Measurements from ENCODE around the gene TIGD3. TPM values are rescaled to one million over a fixed set of nuclear protein-coding genes. Genes with fewer than 3 reads are reported as not detected.

Gene TIGD3, protein sequence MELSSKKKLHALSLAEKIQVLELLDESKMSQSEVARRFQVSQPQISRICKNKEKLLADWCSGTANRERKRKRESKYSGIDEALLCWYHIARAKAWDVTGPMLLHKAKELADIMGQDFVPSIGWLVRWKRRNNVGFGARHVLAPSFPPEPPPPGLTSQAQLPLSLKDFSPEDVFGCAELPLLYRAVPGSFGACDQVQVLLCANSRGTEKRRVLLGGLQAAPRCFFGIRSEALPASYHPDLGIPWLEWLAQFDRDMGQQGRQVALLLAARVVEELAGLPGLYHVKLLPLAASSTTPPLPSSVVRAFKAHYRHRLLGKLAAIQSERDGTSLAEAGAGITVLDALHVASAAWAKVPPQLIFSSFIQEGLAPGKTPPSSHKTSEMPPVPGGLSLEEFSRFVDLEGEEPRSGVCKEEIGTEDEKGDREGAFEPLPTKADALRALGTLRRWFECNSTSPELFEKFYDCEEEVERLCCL
- 4.0 and 4.9 TPM in 2 replicates for total RNA-seq (2016; rRNA removed; fragmentation: Illumina TruSeq; extraction: Trizol)
- total RNA-seq (2016; cell fraction: cytosol; rRNA removed; fragmentation: Illumina TruSeq; extraction: Trizol; ENCODE audit: low read depth), result 1.8 TPM in 2 replicates
- 2.9 and 5.0 TPM in 2 replicates for total RNA-seq (2016; cell fraction: insoluble cytoplasmic fraction; rRNA removed; fragmentation: Illumina TruSeq; extraction: Trizol)
- total RNA-seq (2016; cell fraction: membrane; rRNA removed; fragmentation: Illumina TruSeq; extraction: Trizol), result 4.8 and 6.2 TPM in 2 replicates
- 3.5 and 3.9 TPM in 2 replicates for total RNA-seq (2016; cell fraction: nucleus; rRNA removed; fragmentation: Illumina TruSeq; extraction: Trizol)
- polyA plus RNA-seq (2011; rRNA removed), result 0.49 and 1.0 TPM in 2 replicates
- polyA plus RNA-seq (2011; cell fraction: cytosol; rRNA removed), result 0.56 and 0.79 TPM in 2 replicates
- polyA plus RNA-seq (2011; cell fraction: nucleus; rRNA removed), result 1.9 and 2.2 TPM in 2 replicates
- polyA plus RNA-seq (2012), result 0.59 and 0.70 TPM in 2 replicates
- 1.0 and 1.4 TPM in 2 replicates for polyA plus RNA-seq (2016; cell fraction: cytosol; fragmentation: Illumina TruSeq; extraction: Trizol; ENCODE audit: low read depth)
- 2.7 and 3.5 TPM in 2 replicates for polyA plus RNA-seq (2016; cell fraction: insoluble cytoplasmic fraction; fragmentation: Illumina TruSeq; extraction: Trizol; ENCODE audit: low read depth)
- 2.7 and 3.4 TPM in 2 replicates for polyA plus RNA-seq (2016; cell fraction: membrane; fragmentation: Illumina TruSeq; extraction: Trizol; ENCODE audit: low read depth)
- 6.7 TPM in 2 replicates for polyA plus RNA-seq (2016; cell fraction: nucleus; fragmentation: Illumina TruSeq; extraction: Trizol; ENCODE audit: insufficient read depth, low read depth)
- 1.2 and 1.3 TPM in 2 replicates for polyA minus RNA-seq (2011; rRNA and poly(A)+ RNA removed; ENCODE audit: low replicate concordance)
- 0.59 and 0.79 TPM in 2 replicates for polyA minus RNA-seq (2011; cell fraction: cytosol; rRNA and poly(A)+ RNA removed)
- 1.1 and 1.5 TPM in 2 replicates for polyA minus RNA-seq (2011; cell fraction: nucleus; rRNA and poly(A)+ RNA removed)
- Bru-seq, nascent RNA, result percentile 46 among the genes with signal in this experiment
- percentile 51 among the genes with signal in this experiment for BruChase-seq, experiment 1, labeled RNA remaining after a 6-hour chase
- percentile 53 among the genes with signal in this experiment for BruChase-seq, experiment 2, labeled RNA remaining after a 2-hour chase
- long read RNA-seq, experiment 1, transcript TIGD3-201 (2 exons, 2,012 nt), result major isoform, 5 of 5 reads
- long read RNA-seq, experiment 1, partial matches to known transcripts, result 0 of 5 reads
- long read RNA-seq, experiment 1, other reads (novel, unspliced or antisense), result 0 of 5 reads
- long read RNA-seq, experiment 2, partial matches to known transcripts, result 0 of 3 reads
- long read RNA-seq, experiment 2, other reads (novel, unspliced or antisense), result 0 of 3 reads

DNA sequence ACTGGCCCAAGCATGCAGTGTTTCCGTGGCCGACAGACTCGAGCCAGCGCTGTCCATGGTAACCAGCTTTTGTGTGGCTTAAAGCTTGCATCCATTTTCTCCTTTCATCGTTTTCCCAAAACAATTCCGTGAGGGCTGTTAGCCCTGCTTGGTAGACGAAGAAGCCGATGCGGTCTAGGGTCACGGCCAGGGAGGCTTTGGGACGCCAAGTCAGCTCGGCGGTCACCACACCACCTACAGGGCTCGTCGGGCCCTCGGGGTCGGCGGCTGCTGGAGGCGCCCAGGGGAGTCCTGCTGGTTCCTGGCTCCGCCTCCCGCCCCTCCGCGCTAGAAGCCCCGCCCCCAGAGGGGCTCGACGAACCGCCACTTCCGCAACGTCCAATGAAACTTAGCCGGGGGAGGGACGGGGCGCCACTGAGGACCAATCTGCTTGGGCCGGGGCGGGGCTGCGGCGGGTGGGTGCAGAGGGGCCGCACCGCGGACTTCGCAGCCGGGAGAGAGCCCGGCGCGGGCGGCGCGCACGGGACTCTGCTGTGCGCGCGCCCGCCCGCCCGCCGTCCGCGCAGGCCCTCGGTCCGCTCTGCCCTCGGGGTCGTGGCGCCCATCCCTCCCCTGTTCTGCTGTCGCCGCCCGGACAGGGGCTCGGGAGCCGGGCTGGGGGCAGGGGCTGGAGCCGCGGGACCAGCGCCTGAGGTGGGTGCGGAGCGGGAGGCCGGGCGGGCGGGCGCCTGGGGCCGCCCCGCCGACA is at the start of gene TIGD3:
Gene TIGD3 (plus strand): TSS at position 487 of the 748 bp plus-strand sequence. CDS start 1,058 bp downstream, outside the sequence.
- peak within 1 kb of the TSS; percentile 94 for H3K4me2 ChIP-seq (ENCODE audit: low read depth, low read length)
- intact Hi-C loops (cut with micrococcal nuclease; ENCODE audit: unreplicated experiment), result no loop called here
- H3K36me3 ChIP-seq (replicated peaks in 1 of 2; ENCODE audit: control insufficient read depth in 1 of 2, insufficient read depth in 2 of 2, low read length in 2 of 2), result peaks cover 12 to 19% of the 10 kb centered on the region in 2 experiments; a peak in 3 of 5 replicates
- H2AFZ ChIP-seq (ENCODE audit: low read length), result no peak within 1 kb of the TSS
- H3K4me1 ChIP-seq (ENCODE audit: insufficient read depth, low read length), result peaks cover 42% of the 10 kb centered on the region
- POLR2A ChIA-PET, result interaction anchor here (0.7 to 6.3 kb wide), 11 partner anchors 20 to 262 kb away, joined by 3 to 87 read pairs (median 4); partner anchors contain the start of genes DPF2, FAU, MALAT1 and MRPL49
- in situ Hi-C loops (cut with HindIII; ENCODE audit: extremely low pct_ligation_motif_present, low pct_unique_long_range_greater_than_20kb), result no loop called here
- CTCF ChIA-PET (ENCODE audit: low intra/inter-chr PET ratio, low total read pairs), result no interaction called here
- H4K20me1 ChIP-seq (ENCODE audit: insufficient read depth, low read length), result no peaks in the 10 kb centered on the region
- BruUV-seq (replicated peaks), result no TSS peak
- ATAC-seq (peak; percentile 79), FAIRE-seq (no peak), DNase-seq (ENCODE audit: low spot score) (peak; percentile 92)
- H3K9ac ChIP-seq (ENCODE audit: insufficient read depth, low read depth, low read length), result peak within 1 kb of the TSS; percentile 73
- H3K27ac ChIP-seq (ENCODE audit: extremely low read length, insufficient read depth, low read length), result peak within 1 kb of the TSS; percentile 64
- H3K4me3 ChIP-seq (replicated peaks in 1 of 3; ENCODE audit: insufficient read depth in 1 of 3, low read depth in 2 of 3, low read length in 3 of 3), result peak within 1 kb of the TSS; percentile 70 to 82 (median 77)
- no peaks in the 10 kb centered on the region for H3K79me2 ChIP-seq (ENCODE audit: insufficient read depth, low read length)
- H3K27me3 ChIP-seq (ENCODE audit: control insufficient read depth in 1 of 2, insufficient read depth in 2 of 2, low read length in 2 of 2), result no peaks in the 10 kb centered on the region
- WGBS (ENCODE audit: low lambda C conversion rate), result 5% methylated on average over 24 of the region's 79 CpGs
- H3K9me3 ChIP-seq (ENCODE audit: low read length), result no peaks in the 10 kb centered on the region
- no peak for TF ChIP-seq RXRB (CRISPR knock-in tag; IDR thresholded peaks at IDR 0.05; ENCODE audit: borderline replicate concordance)
- TF ChIP-seq ZNF550 (CRISPR knock-in tag; IDR thresholded peaks at IDR 0.05; ENCODE audit: borderline replicate concordance), result no peak
- TF ChIP-seq TCF12 (IDR thresholded peaks at IDR 0.05), result no peak
- TF ChIP-seq TCF12 (CRISPR knock-in tag; IDR thresholded peaks at IDR 0.05), result no peak
- TF ChIP-seq ZNF224 (CRISPR knock-in tag; IDR thresholded peaks at IDR 0.05), result no peak
- no peak for TF ChIP-seq ZNF143 (CRISPR knock-in tag; IDR thresholded peaks at IDR 0.05)
- no peak for TF ChIP-seq ATF1 (CRISPR knock-in tag; IDR thresholded peaks at IDR 0.05)
- TF ChIP-seq WIZ (CRISPR knock-in tag; IDR thresholded peaks at IDR 0.05), result no peak
- TF ChIP-seq, protein P1, sequence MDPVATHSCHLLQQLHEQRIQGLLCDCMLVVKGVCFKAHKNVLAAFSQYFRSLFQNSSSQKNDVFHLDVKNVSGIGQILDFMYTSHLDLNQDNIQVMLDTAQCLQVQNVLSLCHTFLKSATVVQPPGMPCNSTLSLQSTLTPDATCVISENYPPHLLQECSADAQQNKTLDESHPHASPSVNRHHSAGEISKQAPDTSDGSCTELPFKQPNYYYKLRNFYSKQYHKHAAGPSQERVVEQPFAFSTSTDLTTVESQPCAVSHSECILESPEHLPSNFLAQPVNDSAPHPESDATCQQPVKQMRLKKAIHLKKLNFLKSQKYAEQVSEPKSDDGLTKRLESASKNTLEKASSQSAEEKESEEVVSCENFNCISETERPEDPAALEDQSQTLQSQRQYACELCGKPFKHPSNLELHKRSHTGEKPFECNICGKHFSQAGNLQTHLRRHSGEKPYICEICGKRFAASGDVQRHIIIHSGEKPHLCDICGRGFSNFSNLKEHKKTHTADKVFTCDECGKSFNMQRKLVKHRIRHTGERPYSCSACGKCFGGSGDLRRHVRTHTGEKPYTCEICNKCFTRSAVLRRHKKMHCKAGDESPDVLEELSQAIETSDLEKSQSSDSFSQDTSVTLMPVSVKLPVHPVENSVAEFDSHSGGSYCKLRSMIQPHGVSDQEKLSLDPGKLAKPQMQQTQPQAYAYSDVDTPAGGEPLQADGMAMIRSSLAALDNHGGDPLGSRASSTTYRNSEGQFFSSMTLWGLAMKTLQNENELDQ (CRISPR knock-in tag; IDR thresholded peaks at IDR 0.05; ENCODE audit: borderline replicate concordance), result no peak
- no peak for TF ChIP-seq SIN3A (IDR thresholded peaks at IDR 0.05; ENCODE audit: borderline replicate concordance, low read depth, low read length)
- TF ChIP-seq, protein P2, sequence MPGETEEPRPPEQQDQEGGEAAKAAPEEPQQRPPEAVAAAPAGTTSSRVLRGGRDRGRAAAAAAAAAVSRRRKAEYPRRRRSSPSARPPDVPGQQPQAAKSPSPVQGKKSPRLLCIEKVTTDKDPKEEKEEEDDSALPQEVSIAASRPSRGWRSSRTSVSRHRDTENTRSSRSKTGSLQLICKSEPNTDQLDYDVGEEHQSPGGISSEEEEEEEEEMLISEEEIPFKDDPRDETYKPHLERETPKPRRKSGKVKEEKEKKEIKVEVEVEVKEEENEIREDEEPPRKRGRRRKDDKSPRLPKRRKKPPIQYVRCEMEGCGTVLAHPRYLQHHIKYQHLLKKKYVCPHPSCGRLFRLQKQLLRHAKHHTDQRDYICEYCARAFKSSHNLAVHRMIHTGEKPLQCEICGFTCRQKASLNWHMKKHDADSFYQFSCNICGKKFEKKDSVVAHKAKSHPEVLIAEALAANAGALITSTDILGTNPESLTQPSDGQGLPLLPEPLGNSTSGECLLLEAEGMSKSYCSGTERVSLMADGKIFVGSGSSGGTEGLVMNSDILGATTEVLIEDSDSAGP (CRISPR knock-in tag; IDR thresholded peaks at IDR 0.05; ENCODE audit: borderline replicate concordance), result peak; percentile 28; the same call in 1 of the 2 replicates
- no peak for TF ChIP-seq ZNF841 (CRISPR knock-in tag; IDR thresholded peaks at IDR 0.05; ENCODE audit: borderline replicate concordance)
